Prostate gland (tissue), 2 donors: ENCODE measurements around the gene AFF1.

ENCODE experiments used
- CTCF ChIP-seq, 4 experiments: fragments of 200-600 bp in 2 of 4; fragments of 450-650 bp in 2 of 4; sonication (generic) in 2 of 4; IDR thresholded peaks; 1 replicate in 3 of 4; 2 replicates in 1 of 4; pipeline ENCODE4 v1.5.1; 2016 to 2019; ENCODE audit warnings: antibody characterized with exemption in 4 of 4, mild to moderate bottlenecking in 2 of 4, moderate library complexity in 2 of 4
- POLR2A ChIP-seq: fragments of 450-650 bp; IDR thresholded peaks from one replicate; pipeline ENCODE4 v1.6.1; 2016; ENCODE audit warnings: antibody characterized with exemption, mild to moderate bottlenecking

DNA sequence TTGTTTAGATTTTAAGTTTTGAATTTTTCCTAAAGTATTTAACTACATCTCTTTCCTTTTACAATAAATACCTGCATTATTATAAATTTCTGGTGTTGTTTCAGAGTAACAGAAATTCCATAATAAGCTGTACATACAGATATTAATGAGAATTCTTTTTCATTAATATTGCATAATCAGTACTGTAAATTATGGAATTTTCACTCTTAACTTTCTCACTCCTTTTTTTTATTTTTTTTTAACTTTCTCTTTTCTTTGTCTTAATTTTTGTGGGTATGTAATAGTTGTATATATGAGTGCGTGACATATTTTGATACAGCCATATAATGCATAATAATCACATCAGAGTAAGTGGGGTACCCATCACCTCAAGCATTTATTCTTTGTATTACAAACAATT, 175.1 kb downstream of the AFF1 start:
- TF ChIP-seq CTCF (IDR thresholded peaks at IDR 0.05): no peak
- no peak for TF ChIP-seq POLR2A
